H1 (cell line): ENCODE data around the gene H1-8.

Experiments
- CHD2 ChIP-seq: IDR thresholded peaks from 2 replicates; pipeline ENCODE4 v1.6.1; 2012; ENCODE audit warnings: low read length, improper control_type of control experiment
- CTCF ChIP-seq, 3 experiments: IDR thresholded peaks; 1 replicate in 2 of 3; 2 replicates in 1 of 3; pipeline versions ENCODE4 v1.5.1 to v1.6.1; 2011; ENCODE audit warnings: low read length in 3 of 3, mild to moderate bottlenecking in 3 of 3, inconsistent platforms in 2 of 3, low read depth in 1 of 3, moderate library complexity in 1 of 3; ENCODE audit not compliant: insufficient read depth in 1 of 3; ENCODE audit errors: control extremely low read depth in 1 of 3
- EGR1 ChIP-seq: IDR thresholded peaks from 2 replicates; pipeline ENCODE4 v1.6.1; 2011; ENCODE audit warnings: low read depth, low read length, borderline replicate concordance
- GTF2F1 ChIP-seq: IDR thresholded peaks from 2 replicates; pipeline ENCODE4 v1.6.1; 2012; ENCODE audit warnings: low read depth, low read length, improper control_type of control experiment, borderline replicate concordance
- HDAC2 ChIP-seq, 2 experiments: fragments of 300-600 bp in 1 of 2; sonication (generic) in 1 of 2; IDR thresholded peaks; 2 replicates each; pipeline ENCODE4 v1.6.1; 2011 to 2012; ENCODE audit warnings: low read depth in 2 of 2, low read length in 2 of 2, mild to moderate bottlenecking in 2 of 2, moderate library complexity in 2 of 2, borderline replicate concordance in 1 of 2, inconsistent platforms in 1 of 2
- JUN ChIP-seq: IDR thresholded peaks from 2 replicates; pipeline ENCODE4 v1.6.1; 2011; ENCODE audit warnings: low read depth, mild to moderate bottlenecking, improper control_type of control experiment, low read length
- NANOG ChIP-seq: IDR thresholded peaks from 2 replicates; pipeline ENCODE4 v1.6.1; 2011; ENCODE audit warnings: low read length, low read depth, mild to moderate bottlenecking, inconsistent platforms; ENCODE audit not compliant: insufficient read depth, poor library complexity, severe bottlenecking
- NRF1 ChIP-seq: IDR thresholded peaks from 2 replicates; pipeline ENCODE4 v1.6.1; 2011; ENCODE audit warnings: mild to moderate bottlenecking, low read depth, low read length, improper control_type of control experiment
- POLR2A ChIP-seq, 2 experiments: IDR thresholded peaks; 1 replicate in 1 of 2; 2 replicates in 1 of 2; pipeline ENCODE4 v1.6.1; 2011; ENCODE audit warnings: low read depth in 2 of 2, low read length in 2 of 2, mild to moderate bottlenecking in 2 of 2; ENCODE audit errors: control extremely low read depth in 1 of 2
- POLR2AphosphoS5 ChIP-seq: IDR thresholded peaks from 2 replicates; pipeline ENCODE4 v1.6.1; 2011; ENCODE audit warnings: low read depth, low read length
- RAD21 ChIP-seq, 2 experiments: IDR thresholded peaks in 1 of 2; conservative IDR thresholded peaks in 1 of 2; 2 replicates each; pipeline ENCODE4 v1.6.1; 2011; ENCODE audit warnings: low read depth in 2 of 2, low read length in 2 of 2, improper control_type of control experiment in 1 of 2, inconsistent platforms in 1 of 2, mild to moderate bottlenecking in 1 of 2, moderate library complexity in 1 of 2
- SIX5 ChIP-seq: IDR thresholded peaks from 2 replicates; pipeline ENCODE4 v1.6.1; 2011; ENCODE audit warnings: mild to moderate bottlenecking, low read depth, low read length
- SRF ChIP-seq: IDR thresholded peaks from 2 replicates; pipeline ENCODE4 v1.6.1; 2011; ENCODE audit warnings: mild to moderate bottlenecking, low read depth, low read length, moderate library complexity
- TBP ChIP-seq: IDR thresholded peaks from 2 replicates; pipeline ENCODE4 v1.6.1; 2011; ENCODE audit warnings: low read depth, low read length, improper control_type of control experiment

GRCh38 chr3:129519449-129519848 lies 23.5 kb upstream of the H1-8 start:
- no peak for TF ChIP-seq RAD21 (IDR thresholded peaks at IDR 0.05 in 1 of 2, conservative IDR thresholded peaks at IDR 0.05 in 1 of 2; ENCODE audit: low read depth in 2 of 2, low read length in 2 of 2)
- TF ChIP-seq EGR1 = no peak
- no peak for TF ChIP-seq CTCF (IDR thresholded peaks at IDR 0.05; ENCODE audit: control extremely low read depth in 1 of 3, insufficient read depth in 1 of 3, low read depth in 1 of 3, low read length in 3 of 3)
- TF ChIP-seq HDAC2 (IDR thresholded peaks at IDR 0.05; ENCODE audit: borderline replicate concordance in 1 of 2, low read depth in 2 of 2, low read length in 2 of 2) = no peak
- no peak for TF ChIP-seq CHD2
- TF ChIP-seq SIX5 = no peak
- TF ChIP-seq JUN = no peak
- TF ChIP-seq NANOG = no peak
- no peak for TF ChIP-seq TBP
- TF ChIP-seq GTF2F1 = no peak
- TF ChIP-seq NRF1 = no peak
- TF ChIP-seq POLR2A (IDR thresholded peaks at IDR 0.05; ENCODE audit: control extremely low read depth in 1 of 2, low read depth in 2 of 2, low read length in 2 of 2) = no peak
- no peak for TF ChIP-seq POLR2AphosphoS5
- TF ChIP-seq SRF = no peak
